CD4-positive, alpha-beta T cell treated with Interleukin-4 for 1 hour (primary cell): ENCODE measurements around the gene ZNF423.
"Not testable (repeated sequence)": the region's sequence is repeated elsewhere in the genome, so short reads cannot be mapped to it uniquely, and the experiment has no call there.

Experiments
- DNase-seq, 2 donors: peaks; one replicate each; pipeline ENCODE4 v3.0.0-alpha.2; 2020 to 2022

ZNF423 gene

GRCh38 chr16:49566432-49566831 lies 289.5 kb downstream of the ZNF423 start:
- no peak for DNase-seq

- DNase-seq = no peak
Observed at GRCh38 chr16:49564496-49565229, 291.2 kb downstream of the ZNF423 start.

- DNase-seq = no peak
Observed at GRCh38 chr16:49563666-49564065, 292.2 kb downstream of the ZNF423 start.

- DNase-seq = not testable (repeated sequence)
Observed at GRCh38 chr16:49562894-49563293, 293.0 kb downstream of the ZNF423 start.

- DNase-seq = no peak
Observed at GRCh38 chr16:49562228-49562627, 293.7 kb downstream of the ZNF423 start.

GRCh38 chr16:49560004-49560830 lies 295.7 kb downstream of the ZNF423 start:
- no peak for DNase-seq

GRCh38 chr16:49559242-49559641 lies 296.7 kb downstream of the ZNF423 start:
- no peak for DNase-seq

- no peak for DNase-seq
Observed at GRCh38 chr16:49558451-49558850, 297.5 kb downstream of the ZNF423 start.

GRCh38 chr16:49556606-49557446 lies 299.1 kb downstream of the ZNF423 start:
- DNase-seq = no peak

- DNase-seq = no peak
Observed at GRCh38 chr16:49556249-49556605, 299.7 kb downstream of the ZNF423 start.

- DNase-seq = no peak
Observed at GRCh38 chr16:49554681-49555080, 301.2 kb downstream of the ZNF423 start.

- no peak for DNase-seq
Observed at GRCh38 chr16:49552313-49552928, 303.5 kb downstream of the ZNF423 start.

GRCh38 chr16:49550666-49551065 lies 305.2 kb downstream of the ZNF423 start:
- DNase-seq = no peak

GRCh38 chr16:49550140-49550539 lies 305.8 kb downstream of the ZNF423 start:
- DNase-seq = no peak

- DNase-seq = no peak
Observed at GRCh38 chr16:49548325-49548970, 307.5 kb downstream of the ZNF423 start.

- DNase-seq = no peak
Observed at GRCh38 chr16:49547448-49547847, 308.5 kb downstream of the ZNF423 start.

- no peak for DNase-seq
Observed at GRCh38 chr16:49546735-49547134, 309.2 kb downstream of the ZNF423 start.

- DNase-seq = no peak
Observed at GRCh38 chr16:49545741-49546448, 310.0 kb downstream of the ZNF423 start.

GRCh38 chr16:49545243-49545642 lies 310.7 kb downstream of the ZNF423 start:
- DNase-seq = no peak

- no peak for DNase-seq
Observed at GRCh38 chr16:49544828-49545227, 311.1 kb downstream of the ZNF423 start.

- DNase-seq = no peak
Observed at GRCh38 chr16:49543631-49543946, 312.3 kb downstream of the ZNF423 start.
